NT2/D1 (cell line): ENCODE results near the gene SNX6.

Experiments
- YY1 ChIP-seq: IDR thresholded peaks from 2 replicates; pipeline ENCODE4 v1.6.1; 2011; ENCODE audit not compliant: insufficient read length, insufficient read depth
- ZNF274 ChIP-seq: IDR thresholded peaks from 2 replicates; pipeline ENCODE4 v1.6.1; 2011; ENCODE audit warnings: mild to moderate bottlenecking, low read depth, low read length

- TF ChIP-seq YY1: no peak
- no peak for TF ChIP-seq ZNF274
These were observed 60.2 kb downstream of the SNX6 start for GRCh38 chr14:34569750-34570149.
